ENCODE measurements around the gene COQ3. TPM values are rescaled to one million over a fixed set of nuclear protein-coding genes. Genes with fewer than 3 reads are reported as not detected.

COQ3 gene, protein sequence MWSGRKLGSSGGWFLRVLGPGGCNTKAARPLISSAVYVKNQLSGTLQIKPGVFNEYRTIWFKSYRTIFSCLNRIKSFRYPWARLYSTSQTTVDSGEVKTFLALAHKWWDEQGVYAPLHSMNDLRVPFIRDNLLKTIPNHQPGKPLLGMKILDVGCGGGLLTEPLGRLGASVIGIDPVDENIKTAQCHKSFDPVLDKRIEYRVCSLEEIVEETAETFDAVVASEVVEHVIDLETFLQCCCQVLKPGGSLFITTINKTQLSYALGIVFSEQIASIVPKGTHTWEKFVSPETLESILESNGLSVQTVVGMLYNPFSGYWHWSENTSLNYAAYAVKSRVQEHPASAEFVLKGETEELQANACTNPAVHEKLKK
- 10 to 100 TPM; 22.4 to 41.5 (median 33.4) TPM for total RNA-seq
- polyA plus RNA-seq = 10 to 100 TPM; 28.9 to 35.5 TPM
- long read RNA-seq, donor 1, transcript COQ3-201 (7 exons, 1,335 nt) = major isoform, 23 of 31 reads
- long read RNA-seq, donor 1, partial matches to known transcripts = 1 of 31 reads
- long read RNA-seq, donor 1, other reads (novel, unspliced or antisense) = 7 of 31 reads
- long read RNA-seq, donor 2, transcript COQ3-201 (7 exons, 1,335 nt) = major isoform, 37 of 44 reads
- long read RNA-seq, donor 2, partial matches to known transcripts = 0 of 44 reads
- long read RNA-seq, donor 2, other reads (novel, unspliced or antisense) = 7 of 44 reads
- long read RNA-seq, donor 3, transcript COQ3-201 (7 exons, 1,335 nt) = major isoform, 67 of 85 reads
- long read RNA-seq, donor 3, partial matches to known transcripts = 1 of 85 reads
- long read RNA-seq, donor 3, other reads (novel, unspliced or antisense) = 17 of 85 reads

DNA sequence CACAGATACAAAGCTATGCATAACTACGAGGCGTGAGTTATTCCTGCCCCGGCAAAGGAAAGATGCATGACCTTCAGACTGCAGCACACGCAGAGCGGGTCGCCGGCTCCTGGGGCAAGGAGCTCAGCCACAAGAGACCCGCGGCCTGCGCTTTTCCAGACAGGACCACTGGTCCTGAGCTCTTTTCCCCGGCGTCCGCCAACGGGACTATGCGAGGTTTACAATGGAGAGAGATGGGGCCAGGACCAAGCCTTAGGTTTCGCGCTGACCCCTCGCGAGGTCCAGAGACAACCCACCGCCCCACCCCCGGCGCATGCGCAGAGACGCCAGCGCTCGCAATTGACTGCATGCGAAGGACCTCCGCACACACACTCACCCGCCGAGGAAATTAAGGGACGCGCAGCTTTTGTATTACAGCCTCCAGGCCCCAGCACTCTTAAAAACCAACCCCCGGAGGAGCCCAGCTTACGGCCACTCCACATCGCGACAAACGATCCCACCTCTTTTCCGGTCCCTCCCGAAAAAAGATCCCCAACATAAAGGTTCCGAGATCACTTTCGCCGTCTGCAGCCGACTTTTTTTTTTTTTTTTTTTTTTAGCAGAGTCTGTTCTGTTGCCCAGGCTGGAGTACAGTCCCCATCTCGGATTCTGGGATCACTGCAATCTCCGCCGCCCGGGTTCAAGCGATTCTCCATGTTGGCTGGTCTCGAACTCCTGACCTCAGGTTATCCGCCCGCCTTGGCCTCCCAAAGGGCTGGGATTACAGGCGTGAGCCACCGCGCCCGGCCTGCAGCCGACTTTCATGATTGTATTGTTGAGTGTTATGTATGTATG lies at the start of gene COQ3:
Gene COQ3 (minus strand): TSS at position 498 of the 834 bp plus-strand sequence. CDS start 16 bp downstream, at position 482.
- H3K27ac ChIP-seq = peak within 1 kb of the TSS; percentile 44 to 91 (median 86)
- ATAC-seq (peak; percentile 85 to 94 (median 93)), DNase-seq (peak; percentile 72 to 79)
- H3K4me3 ChIP-seq = peak within 1 kb of the TSS; percentile 66 to 91 (median 77)
- H3K36me3 ChIP-seq = peaks cover 0 to 21% (median 4%) of the 10 kb centered on the region in 9 donors
- H3K27me3 ChIP-seq = no peaks in the 10 kb centered on the region
- 9 to 12% methylated on average over 56 of the region's 56 CpGs for WGBS, 2 donors
- peaks cover 0 to 16% (median 6%) of the 10 kb centered on the region in 9 donors for H3K4me1 ChIP-seq
- TF ChIP-seq, protein P1, sequence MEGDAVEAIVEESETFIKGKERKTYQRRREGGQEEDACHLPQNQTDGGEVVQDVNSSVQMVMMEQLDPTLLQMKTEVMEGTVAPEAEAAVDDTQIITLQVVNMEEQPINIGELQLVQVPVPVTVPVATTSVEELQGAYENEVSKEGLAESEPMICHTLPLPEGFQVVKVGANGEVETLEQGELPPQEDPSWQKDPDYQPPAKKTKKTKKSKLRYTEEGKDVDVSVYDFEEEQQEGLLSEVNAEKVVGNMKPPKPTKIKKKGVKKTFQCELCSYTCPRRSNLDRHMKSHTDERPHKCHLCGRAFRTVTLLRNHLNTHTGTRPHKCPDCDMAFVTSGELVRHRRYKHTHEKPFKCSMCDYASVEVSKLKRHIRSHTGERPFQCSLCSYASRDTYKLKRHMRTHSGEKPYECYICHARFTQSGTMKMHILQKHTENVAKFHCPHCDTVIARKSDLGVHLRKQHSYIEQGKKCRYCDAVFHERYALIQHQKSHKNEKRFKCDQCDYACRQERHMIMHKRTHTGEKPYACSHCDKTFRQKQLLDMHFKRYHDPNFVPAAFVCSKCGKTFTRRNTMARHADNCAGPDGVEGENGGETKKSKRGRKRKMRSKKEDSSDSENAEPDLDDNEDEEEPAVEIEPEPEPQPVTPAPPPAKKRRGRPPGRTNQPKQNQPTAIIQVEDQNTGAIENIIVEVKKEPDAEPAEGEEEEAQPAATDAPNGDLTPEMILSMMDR (IDR thresholded peaks at IDR 0.05) = no peak
- intact Hi-C loops (cut with DNase I) = loop anchor here in 1 of 10 donors (5.0 kb wide), 1 partner anchor 33 kb away; the partner anchor contains the start of gene PNISR
- no peaks in the 10 kb centered on the region for H3K9me3 ChIP-seq

- no peak overlapping the region for H3K27ac ChIP-seq
- DNase-seq (no peak), ATAC-seq (peak in 2 of 8 donors; percentile 58 to 64)
- intact Hi-C loops (cut with DNase I) = loop anchor here in 2 of 10 donors (10.0 kb wide), 2 partner anchors 70 to 80 kb away; partner anchors contain the start of gene USP45 (in 1 of the 2)
- H3K27me3 ChIP-seq = no peaks in the 10 kb centered on the region
- H3K9me3 ChIP-seq = no peaks in the 10 kb centered on the region
- TF ChIP-seq, protein P1 (IDR thresholded peaks at IDR 0.05) = peak; percentile 61 to 79 (median 72)
- peaks cover 0 to 66% (median 6%) of the 10 kb centered on the region in 9 donors for H3K36me3 ChIP-seq
- H3K4me3 ChIP-seq = no peak overlapping the region
- 12 to 16% methylated on average over 3 of the region's 3 CpGs for WGBS, 2 donors
- peaks cover 0 to 11% (median 0%) of the 10 kb centered on the region in 9 donors for H3K4me1 ChIP-seq
Observed at GRCh38 chr6:99434702-99435530, 40.9 kb upstream of the COQ3 start.

- 90 to 92% methylated on average over 2 of the region's 2 CpGs for WGBS, 2 donors
- no peaks in the 10 kb centered on the region for H3K9me3 ChIP-seq
- TF ChIP-seq, protein P1 (IDR thresholded peaks at IDR 0.05) = no peak
Observed at GRCh38 chr6:99432877-99433276, 38.9 kb upstream of the COQ3 start.

More at GRCh38 chr6:99432877-99433276, 38.9 kb upstream of the COQ3 start:
- no peak for DNase-seq
- H3K4me3 ChIP-seq = no peak overlapping the region
- peaks cover 0 to 12% (median 2%) of the 10 kb centered on the region in 9 donors for H3K4me1 ChIP-seq
- H3K27ac ChIP-seq = no peak overlapping the region
- H3K27me3 ChIP-seq = no peaks in the 10 kb centered on the region
- ATAC-seq = no peak
- peaks cover 0 to 53% (median 6%) of the 10 kb centered on the region in 9 donors for H3K36me3 ChIP-seq
- intact Hi-C loops (cut with DNase I) = loop anchor here in 2 of 10 donors (10.0 kb wide), 2 partner anchors 72 to 82 kb away; partner anchors contain the start of gene USP45 (in 1 of the 2)
